HepG2 (cell line): ENCODE measurements around the gene SLC17A3. TPM values are rescaled to one million over a fixed set of nuclear protein-coding genes. Genes with fewer than 3 reads are reported as not detected.

Experiments
- FOSL1 ChIP-seq: sonication (generic); formaldehyde crosslinking; IDR thresholded peaks from 2 replicates; pipeline ENCODE4 v1.9.0; 2021; ENCODE audit warnings: missing genetic modification reagents, borderline replicate concordance
- HNF4G ChIP-seq, 2 experiments: sonication (generic) in 1 of 2; formaldehyde crosslinking in 1 of 2; IDR thresholded peaks; 2 replicates each; pipeline versions ENCODE4 v1.4.0 to v1.6.1; 2011 to 2020; ENCODE audit warnings: borderline replicate concordance in 2 of 2, low read depth in 2 of 2, mild to moderate bottlenecking in 2 of 2, low read length in 1 of 2, missing genetic modification reagents in 1 of 2, moderate library complexity in 1 of 2
- JUND ChIP-seq: sonication (generic); formaldehyde crosslinking; IDR thresholded peaks from 2 replicates; pipeline ENCODE4 v1.8.0; 2022; ENCODE audit warnings: mild to moderate bottlenecking, missing genetic modification reagents
- MLXIP ChIP-seq: sonication (generic); formaldehyde crosslinking; IDR thresholded peaks from 2 replicates; pipeline ENCODE4 v1.9.0; 2021; ENCODE audit warnings: missing genetic modification reagents, borderline replicate concordance
- NCOR1 ChIP-seq: fragments of 200-600 bp; sonication (generic); IDR thresholded peaks from 2 replicates; pipeline ENCODE4 v1.7.0; 2017; ENCODE audit warnings: antibody characterized with exemption, low read length, borderline replicate concordance
- PRPF4 ChIP-seq: fragments of 200-400 bp; formaldehyde crosslinking; IDR thresholded peaks from 2 replicates; pipeline ENCODE4 v1.6.1; 2016; ENCODE audit warnings: low read length, low read depth; ENCODE audit not compliant: poor library complexity, severe bottlenecking
- RAD21 ChIP-seq: fragments of 450-650 bp; formaldehyde crosslinking; IDR thresholded peaks from 2 replicates; pipeline ENCODE4 v1.5.0; 2020; ENCODE audit warnings: mild to moderate bottlenecking
- RCOR2 ChIP-seq: IDR thresholded peaks from 2 replicates; pipeline ENCODE4 v1.6.1; 2016; ENCODE audit warnings: missing biosample characterization, missing genetic modification reagents
- RFXANK ChIP-seq: IDR thresholded peaks from 2 replicates; pipeline ENCODE4 v1.6.1; 2016
- SIX1 ChIP-seq: sonication (generic); formaldehyde crosslinking; IDR thresholded peaks from 2 replicates; pipeline ENCODE4 v1.4.0; 2020; ENCODE audit warnings: missing genetic modification reagents, borderline replicate concordance
- ZFP41 ChIP-seq: sonication (generic); formaldehyde crosslinking; IDR thresholded peaks from 2 replicates; pipeline ENCODE4 v1.4.0; 2020; ENCODE audit warnings: mild to moderate bottlenecking, missing genetic modification reagents, borderline replicate concordance
- ZNF24 ChIP-seq: fragments of 450-650 bp; IDR thresholded peaks from 2 replicates; pipeline ENCODE4 v1.6.1; 2017; ENCODE audit warnings: antibody characterized with exemption, mild to moderate bottlenecking
- ZNF331 ChIP-seq: sonication (generic); formaldehyde crosslinking; IDR thresholded peaks from 2 replicates; pipeline ENCODE4 v1.4.0; 2020; ENCODE audit warnings: missing genetic modification reagents
- ZNF34 ChIP-seq: sonication (generic); formaldehyde crosslinking; IDR thresholded peaks from 2 replicates; pipeline ENCODE4 v1.4.0; 2020; ENCODE audit warnings: mild to moderate bottlenecking, missing genetic modification reagents, borderline replicate concordance
- ZNF362 ChIP-seq: sonication (generic); formaldehyde crosslinking; IDR thresholded peaks from 2 replicates; pipeline ENCODE4 v1.4.0; 2020; ENCODE audit warnings: missing genetic modification reagents, mild to moderate bottlenecking, borderline replicate concordance
- ZNF501 ChIP-seq: sonication (generic); formaldehyde crosslinking; IDR thresholded peaks from 2 replicates; pipeline ENCODE4 v1.5.1; 2020; ENCODE audit warnings: mild to moderate bottlenecking, moderate library complexity, missing genetic modification reagents
- ZNF598 ChIP-seq: sonication (generic); formaldehyde crosslinking; IDR thresholded peaks from 2 replicates; pipeline ENCODE4 v1.5.1; 2020; ENCODE audit warnings: mild to moderate bottlenecking, missing genetic modification reagents, borderline replicate concordance
- ZSCAN9 ChIP-seq: IDR thresholded peaks from 2 replicates; pipeline ENCODE4 v1.6.1; 2016; ENCODE audit warnings: borderline replicate concordance
- polyA plus RNA-seq, 8 experiments: library from polyadenylated mRNA; depleted of rRNA in 3 of 8; stranded (reverse) in 7 of 8; unstranded in 1 of 8; fragments of >200 nt; fragmentation: Illumina TruSeq in 4 of 8; extraction: Trizol in 4 of 8; gene quantifications; 2 replicates each; pipeline versions ENCODE4 v1.2.1 to v1.2.3, GENCODE V29; 2011 to 2016; ENCODE audit warnings: low read depth in 4 of 8, missing spikeins in 1 of 8, mixed read lengths in 1 of 8; ENCODE audit not compliant: insufficient read depth in 1 of 8
- total RNA-seq, 5 experiments: library from RNA; depleted of rRNA; stranded (reverse); fragments of >200 nt; fragmentation: Illumina TruSeq; extraction: Trizol; gene quantifications; 2 replicates each; pipeline ENCODE4 v1.2.3, GENCODE V29; 2016; ENCODE audit warnings: low read depth in 1 of 5
- TF ChIP-seq, protein P1 (sequence below): IDR thresholded peaks from 2 replicates; pipeline ENCODE4 v1.6.1; 2016; ENCODE audit warnings: low read depth, missing genetic modification reagents, missing compliant biosample characterization

The SLC17A3 gene
- total and polyA plus RNA-seq, 2 of the 13 experiments (the other 11 are each of a cell fraction or from before 2014, with no cell fraction given) = 0.09 to 0.11 TPM

DNA sequence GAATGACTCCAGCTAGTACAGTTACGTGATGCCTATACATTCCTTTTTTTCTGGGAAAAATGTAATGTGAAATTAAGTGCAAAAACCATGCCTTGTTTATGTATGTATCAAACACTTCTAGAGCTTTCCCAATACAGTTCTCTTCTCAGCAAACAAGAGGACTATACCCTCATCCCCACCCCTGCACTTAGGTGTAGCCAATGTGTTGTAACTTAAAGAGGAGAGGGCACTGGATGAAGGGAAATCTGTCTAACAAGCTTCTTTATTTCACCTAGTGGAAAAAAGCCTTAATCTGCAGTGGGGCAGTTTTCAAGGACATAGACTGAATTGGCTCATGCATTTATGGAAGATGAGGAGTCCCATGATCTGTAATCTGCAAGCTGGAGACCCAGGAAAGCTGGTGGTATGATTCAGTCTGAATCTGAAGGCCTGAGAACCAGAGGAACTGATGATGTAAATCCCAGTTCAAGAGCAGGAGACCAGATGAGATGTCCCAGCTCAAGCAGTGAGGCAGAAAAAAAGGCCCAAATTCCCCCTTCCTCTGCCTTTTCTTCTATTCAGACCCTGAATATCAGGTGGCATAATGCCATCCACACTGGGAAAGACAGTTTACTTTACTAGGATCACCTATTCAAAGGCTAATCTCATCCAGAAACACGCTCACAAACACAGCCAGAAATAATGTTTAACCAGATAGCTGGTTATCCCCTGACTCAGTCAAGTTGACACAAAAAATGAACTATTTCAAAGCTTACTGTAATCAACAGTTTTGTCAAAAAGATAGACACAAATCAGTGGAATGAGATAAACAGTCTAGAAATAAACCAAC, 25.8 kb upstream of the SLC17A3 start (continued):
- peak; percentile 16; the same call in 1 of the 2 replicates for TF ChIP-seq ZNF362 (CRISPR knock-in tag)
- no peak for TF ChIP-seq HNF4G (IDR thresholded peaks at IDR 0.05; ENCODE audit: borderline replicate concordance, low read depth, low read length)
- TF ChIP-seq HNF4G (CRISPR knock-in tag; IDR thresholded peaks at IDR 0.05; ENCODE audit: borderline replicate concordance, low read depth) = 0 out of 2 replicates have a peak, but pooled peaks have one; percentile 25
- peak; percentile 61 for TF ChIP-seq RCOR2 (CRISPR knock-in tag)
- peak; percentile 67; the same call in 1 of the 2 replicates for TF ChIP-seq FOSL1 (CRISPR knock-in tag)
- TF ChIP-seq ZNF331 (CRISPR knock-in tag) = peak; percentile 59; the same call in 1 of the 2 replicates
- no peak for TF ChIP-seq RFXANK (CRISPR knock-in tag)
- 0 out of 2 replicates have a peak, but pooled peaks have one; percentile 79 for TF ChIP-seq ZSCAN9 (CRISPR knock-in tag)
- TF ChIP-seq ZNF501 = 0 out of 2 replicates have a peak, but pooled peaks have one; percentile 36
- TF ChIP-seq MLXIP (CRISPR knock-in tag) = no peak
- TF ChIP-seq ZNF24 = no peak
- no peak for TF ChIP-seq NCOR1
- no peak for TF ChIP-seq ZNF598 (CRISPR knock-in tag)
- TF ChIP-seq ZNF34 (CRISPR knock-in tag) = 0 out of 2 replicates have a peak, but pooled peaks have one; percentile 6
- no peak for TF ChIP-seq PRPF4
- peak; percentile 74; the same call in 1 of the 2 replicates for TF ChIP-seq SIX1 (CRISPR knock-in tag)
- no peak for TF ChIP-seq ZFP41 (CRISPR knock-in tag)
- TF ChIP-seq RAD21 (CRISPR knock-in tag) = 0 out of 2 replicates have a peak, but pooled peaks have one; percentile 8
- TF ChIP-seq, protein P1, sequence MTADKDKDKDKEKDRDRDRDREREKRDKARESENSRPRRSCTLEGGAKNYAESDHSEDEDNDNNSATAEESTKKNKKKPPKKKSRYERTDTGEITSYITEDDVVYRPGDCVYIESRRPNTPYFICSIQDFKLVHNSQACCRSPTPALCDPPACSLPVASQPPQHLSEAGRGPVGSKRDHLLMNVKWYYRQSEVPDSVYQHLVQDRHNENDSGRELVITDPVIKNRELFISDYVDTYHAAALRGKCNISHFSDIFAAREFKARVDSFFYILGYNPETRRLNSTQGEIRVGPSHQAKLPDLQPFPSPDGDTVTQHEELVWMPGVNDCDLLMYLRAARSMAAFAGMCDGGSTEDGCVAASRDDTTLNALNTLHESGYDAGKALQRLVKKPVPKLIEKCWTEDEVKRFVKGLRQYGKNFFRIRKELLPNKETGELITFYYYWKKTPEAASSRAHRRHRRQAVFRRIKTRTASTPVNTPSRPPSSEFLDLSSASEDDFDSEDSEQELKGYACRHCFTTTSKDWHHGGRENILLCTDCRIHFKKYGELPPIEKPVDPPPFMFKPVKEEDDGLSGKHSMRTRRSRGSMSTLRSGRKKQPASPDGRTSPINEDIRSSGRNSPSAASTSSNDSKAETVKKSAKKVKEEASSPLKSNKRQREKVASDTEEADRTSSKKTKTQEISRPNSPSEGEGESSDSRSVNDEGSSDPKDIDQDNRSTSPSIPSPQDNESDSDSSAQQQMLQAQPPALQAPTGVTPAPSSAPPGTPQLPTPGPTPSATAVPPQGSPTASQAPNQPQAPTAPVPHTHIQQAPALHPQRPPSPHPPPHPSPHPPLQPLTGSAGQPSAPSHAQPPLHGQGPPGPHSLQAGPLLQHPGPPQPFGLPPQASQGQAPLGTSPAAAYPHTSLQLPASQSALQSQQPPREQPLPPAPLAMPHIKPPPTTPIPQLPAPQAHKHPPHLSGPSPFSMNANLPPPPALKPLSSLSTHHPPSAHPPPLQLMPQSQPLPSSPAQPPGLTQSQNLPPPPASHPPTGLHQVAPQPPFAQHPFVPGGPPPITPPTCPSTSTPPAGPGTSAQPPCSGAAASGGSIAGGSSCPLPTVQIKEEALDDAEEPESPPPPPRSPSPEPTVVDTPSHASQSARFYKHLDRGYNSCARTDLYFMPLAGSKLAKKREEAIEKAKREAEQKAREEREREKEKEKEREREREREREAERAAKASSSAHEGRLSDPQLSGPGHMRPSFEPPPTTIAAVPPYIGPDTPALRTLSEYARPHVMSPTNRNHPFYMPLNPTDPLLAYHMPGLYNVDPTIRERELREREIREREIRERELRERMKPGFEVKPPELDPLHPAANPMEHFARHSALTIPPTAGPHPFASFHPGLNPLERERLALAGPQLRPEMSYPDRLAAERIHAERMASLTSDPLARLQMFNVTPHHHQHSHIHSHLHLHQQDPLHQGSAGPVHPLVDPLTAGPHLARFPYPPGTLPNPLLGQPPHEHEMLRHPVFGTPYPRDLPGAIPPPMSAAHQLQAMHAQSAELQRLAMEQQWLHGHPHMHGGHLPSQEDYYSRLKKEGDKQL (CRISPR knock-in tag) = peak; percentile 76
- TF ChIP-seq JUND (CRISPR knock-in tag) = no peak; the same call in 1 of the 2 replicates
